HG03139 (cell line): ENCODE results near the gene CCSER2.
"Not testable (repeated sequence)": the region's sequence is repeated elsewhere in the genome, so short reads cannot be mapped to it uniquely, and the experiment has no call there.

Experiments
- ATAC-seq: cut with Tn5 transposase; IDR thresholded peaks from one replicate; pipeline ENCODE4 v1.9.1; 2021; ENCODE audit not compliant: unreplicated experiment

CCSER2 gene

DNA sequence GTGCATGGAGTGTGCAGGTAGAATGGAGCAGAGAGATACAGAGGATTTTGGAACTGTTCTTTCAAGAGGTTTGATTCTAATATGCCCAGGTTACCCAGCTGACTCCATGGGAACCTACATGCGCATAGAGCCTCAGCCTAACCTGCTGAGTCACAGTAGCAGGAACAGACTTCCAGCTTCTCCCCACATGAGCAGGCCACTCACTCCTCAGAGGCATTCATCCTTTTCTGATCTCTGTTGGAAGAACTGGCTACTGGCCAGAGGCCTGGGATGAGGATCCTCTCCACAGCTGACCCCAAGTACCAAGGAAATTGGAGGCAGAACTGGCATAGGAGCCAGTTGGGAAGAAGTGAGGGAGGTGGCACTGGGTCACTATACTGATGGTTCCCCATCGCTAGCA lies 17.9 kb upstream of the CCSER2 start:
- ATAC-seq, result no peak

DNA sequence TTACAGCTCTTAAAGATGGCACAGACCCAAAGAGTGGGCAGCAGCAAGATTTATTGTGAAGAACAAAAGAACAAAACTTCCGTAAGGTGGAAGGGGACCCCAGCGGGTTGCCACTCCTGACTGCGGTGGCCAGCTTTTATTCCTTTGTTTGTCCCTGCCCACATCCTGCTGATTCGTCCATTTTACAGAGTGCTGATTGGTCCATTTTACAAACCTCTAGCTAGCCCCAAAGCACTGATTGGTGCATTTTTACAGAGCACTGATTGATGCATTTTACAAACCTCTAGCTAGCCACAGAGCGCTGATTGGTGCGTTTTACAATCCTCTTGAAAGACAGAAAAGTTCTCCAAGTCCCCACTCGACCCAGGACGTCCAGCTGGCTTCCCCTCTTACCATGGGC lies 16.8 kb upstream of the CCSER2 start:
- ATAC-seq, result no peak

DNA sequence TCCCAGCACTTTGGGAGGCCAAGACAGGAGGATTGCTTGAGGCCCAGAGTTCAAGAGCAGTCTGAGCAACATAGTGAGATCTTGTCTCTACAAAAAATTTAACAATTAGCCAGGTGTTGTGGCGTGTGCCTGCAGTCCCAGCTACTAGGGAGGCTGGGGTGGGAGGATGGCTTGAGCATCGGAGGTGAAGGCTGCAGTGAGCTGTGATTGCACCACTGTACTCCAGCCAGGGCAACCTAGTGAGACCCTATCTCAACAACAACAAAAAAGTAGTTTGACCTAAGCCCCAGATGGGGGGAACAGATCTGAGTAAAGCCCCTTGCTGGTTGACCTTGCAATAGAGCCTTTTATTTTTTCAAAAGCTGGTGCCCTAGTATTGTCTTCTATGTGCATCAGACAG lies 15.6 kb upstream of the CCSER2 start:
- no peak for ATAC-seq

DNA sequence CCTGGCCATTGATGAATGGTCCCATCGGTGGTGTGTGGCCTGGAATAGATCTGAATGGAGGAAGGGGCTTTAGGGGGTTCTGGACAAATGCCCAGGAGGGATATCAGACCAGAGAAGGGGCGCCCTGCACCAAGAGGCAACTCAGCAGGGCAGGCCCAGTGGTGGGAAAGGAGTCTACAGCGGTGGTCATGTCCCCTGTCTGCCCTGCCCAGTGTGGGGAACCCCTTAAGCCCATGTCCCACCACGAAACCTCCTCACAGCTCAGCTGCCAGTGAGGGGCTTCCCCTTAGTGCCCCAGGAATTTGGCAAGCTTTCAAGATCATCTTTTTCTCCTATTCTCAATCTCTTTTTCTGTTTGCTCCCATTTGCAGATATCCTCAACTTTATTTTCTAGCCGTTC lies 14.1 kb upstream of the CCSER2 start:
- ATAC-seq, result no peak

DNA sequence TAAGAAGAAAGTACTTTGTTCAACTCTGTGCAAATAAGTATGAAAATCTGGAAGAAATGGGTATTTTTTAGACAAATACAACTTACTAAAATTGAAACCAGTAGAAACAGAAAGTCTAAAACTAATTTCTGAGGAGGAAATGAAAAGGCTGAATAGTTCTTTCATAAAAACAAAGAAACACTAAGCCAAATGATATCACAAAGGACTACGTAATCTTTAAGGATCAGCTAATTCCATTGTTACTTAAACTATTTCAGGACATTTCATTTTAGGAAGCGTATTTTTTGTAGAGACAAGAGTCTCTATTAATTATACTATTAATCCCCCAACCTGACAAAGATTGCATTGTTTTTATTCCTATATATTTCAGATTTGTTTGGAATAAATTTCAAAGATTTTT lies 11.2 kb upstream of the CCSER2 start:
- no peak for ATAC-seq

DNA sequence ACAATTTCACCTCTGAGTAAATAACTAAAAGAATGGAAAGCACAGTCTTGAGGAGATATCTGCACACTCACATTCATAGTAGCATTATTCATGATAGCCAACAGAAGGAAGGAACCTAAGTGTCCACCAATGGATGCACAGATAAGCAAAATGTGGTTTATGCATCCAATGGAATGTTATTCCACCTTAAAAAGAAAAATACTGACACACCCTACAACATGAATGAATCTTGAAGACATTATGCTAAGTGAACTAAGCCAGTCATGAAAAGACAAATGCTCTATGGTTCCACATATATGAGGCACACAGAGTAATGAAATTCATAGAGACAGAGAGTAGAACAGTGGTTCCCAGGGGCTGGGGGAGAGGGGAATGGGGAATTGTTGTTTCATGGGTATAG lies 6.5 kb upstream of the CCSER2 start:
- no peak for ATAC-seq

DNA sequence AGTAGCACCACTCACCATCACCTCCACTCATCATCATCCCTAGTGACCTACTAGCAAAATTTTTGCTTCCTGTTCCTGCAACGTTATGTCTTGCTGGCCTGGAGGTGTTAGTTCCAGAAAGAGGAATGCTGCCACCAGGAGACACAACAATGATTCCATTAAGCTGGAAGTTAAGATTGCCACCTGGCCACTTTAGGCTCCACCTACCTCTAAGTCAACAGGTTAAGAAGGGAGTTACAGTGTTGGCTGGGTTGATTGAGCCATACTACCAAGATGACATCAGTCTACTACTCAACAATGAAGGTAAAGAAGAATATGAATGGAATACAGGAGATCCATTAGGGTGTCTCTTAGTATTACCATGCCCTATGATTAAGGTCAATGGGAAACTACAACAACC lies 4.8 kb upstream of the CCSER2 start:
- ATAC-seq, result not testable (repeated sequence)

DNA sequence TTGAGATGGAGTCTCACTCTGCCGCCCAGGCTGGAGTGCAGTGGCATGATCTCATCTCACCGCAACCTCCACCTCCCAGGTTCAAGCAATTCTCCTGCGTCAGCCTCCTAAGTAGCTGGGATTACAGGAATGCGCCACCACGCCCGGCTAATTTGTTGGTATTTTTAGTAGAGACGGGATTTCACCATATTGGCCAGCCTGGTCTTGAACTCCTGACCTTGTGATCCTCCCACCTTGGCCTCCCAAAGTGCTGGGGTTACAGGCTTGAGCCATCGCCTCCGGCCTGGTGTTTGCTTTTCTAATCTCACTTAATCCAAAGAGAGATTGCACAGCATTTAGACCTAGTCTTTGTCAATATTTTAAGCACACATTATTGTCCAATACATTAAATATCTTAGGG lies 1.4 kb upstream of the CCSER2 start:
- not testable (repeated sequence) for ATAC-seq

DNA sequence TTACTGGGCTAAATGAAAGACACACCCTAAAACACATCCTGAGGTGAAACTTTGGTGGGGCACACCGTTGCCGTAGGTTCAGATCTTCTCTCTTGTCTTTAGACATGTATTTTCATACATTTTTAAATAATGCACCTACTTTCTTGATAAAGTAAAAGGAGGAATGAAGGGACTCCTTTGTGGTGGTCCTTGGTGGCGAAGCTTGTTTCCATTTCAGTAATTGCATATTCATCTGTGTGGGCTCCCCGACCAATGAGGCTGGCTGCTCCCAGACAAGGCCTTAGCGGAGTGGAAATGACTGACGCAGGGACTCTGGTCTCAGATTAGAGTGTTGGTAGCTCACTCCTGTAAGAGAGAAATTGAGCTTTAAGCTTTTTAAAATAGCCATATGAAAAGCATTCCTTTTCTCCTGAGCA lies 815 bp downstream of the CCSER2 start:
- ATAC-seq, result no peak

DNA sequence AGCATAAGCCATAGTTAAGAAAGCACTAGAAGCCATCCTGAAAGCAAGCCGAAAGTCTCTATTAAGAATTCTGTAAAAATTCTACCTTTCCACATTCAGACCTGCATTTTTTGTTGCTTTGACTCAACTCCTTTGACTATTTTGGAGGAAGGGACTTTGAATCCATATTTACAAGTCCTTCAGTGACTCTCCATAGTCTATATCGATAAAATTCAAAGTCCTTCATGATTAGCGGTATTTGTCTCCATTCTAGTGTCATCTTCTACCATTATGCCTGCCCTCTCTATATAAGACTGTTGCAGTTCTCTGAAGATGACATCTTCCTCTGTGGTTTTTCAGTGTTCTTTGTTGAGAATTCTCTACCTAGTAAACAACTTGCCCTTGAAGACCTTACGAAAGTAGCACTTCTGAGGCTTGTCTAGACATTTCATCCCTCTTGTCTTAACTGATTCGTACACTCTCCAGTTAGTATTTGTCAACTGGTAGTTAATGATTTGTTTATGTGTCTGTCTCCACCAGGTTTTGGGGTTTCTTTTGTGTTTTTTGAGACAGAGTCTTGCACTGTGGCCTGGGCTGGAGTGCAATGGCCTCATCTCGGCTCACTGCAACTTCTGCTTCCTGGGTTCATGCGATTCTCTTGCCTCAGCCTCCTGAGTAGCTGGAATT lies 1.7 kb downstream of the CCSER2 start:
- ATAC-seq, result peak; percentile 63

DNA sequence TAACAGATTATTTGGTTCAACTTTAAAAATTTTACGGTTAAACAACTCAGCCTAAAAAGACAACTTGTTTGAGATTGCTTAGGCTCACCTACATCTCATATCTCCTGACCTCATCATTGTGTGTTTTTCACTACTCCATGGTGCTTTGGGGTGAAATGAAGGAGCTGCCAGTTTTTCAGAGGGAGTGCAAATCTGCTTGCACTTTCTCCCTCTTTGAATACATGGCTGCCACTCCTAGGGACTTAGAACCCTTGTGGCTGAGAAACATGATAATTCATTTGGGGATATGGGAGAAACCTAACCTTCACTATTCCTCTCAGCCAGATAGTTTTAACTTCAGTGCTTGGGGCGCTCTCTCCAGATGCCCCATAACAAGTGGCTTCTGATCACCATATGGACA lies 2.7 kb downstream of the CCSER2 start:
- ATAC-seq, result no peak

DNA sequence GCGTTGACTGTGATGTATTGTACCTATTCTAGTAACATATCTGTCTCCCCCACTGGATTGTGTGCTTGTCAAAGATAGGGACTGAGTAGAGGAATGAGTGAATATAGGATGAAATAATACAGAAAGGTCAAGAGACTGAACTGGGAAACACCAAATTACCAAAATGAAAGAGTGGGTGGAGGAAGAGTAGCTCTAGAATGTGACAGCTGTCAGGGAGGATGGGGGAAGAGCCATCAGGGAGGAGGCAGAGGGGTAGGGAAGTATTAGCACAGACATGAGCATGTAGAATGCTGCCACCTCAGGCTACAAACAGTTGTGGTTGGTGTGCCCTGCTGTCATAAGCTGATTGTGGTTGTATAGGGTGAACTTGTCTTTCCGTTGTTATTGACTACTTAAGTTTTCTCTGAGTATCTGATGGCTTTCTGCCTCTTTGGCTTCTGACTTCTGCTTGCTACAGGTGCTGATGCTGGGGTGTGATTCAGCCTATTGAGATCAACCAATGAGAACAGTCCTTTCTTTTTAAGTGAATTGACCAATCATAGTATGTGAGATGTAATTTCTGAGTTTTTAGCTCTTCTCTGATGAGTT lies 5.6 kb downstream of the CCSER2 start:
- peak; percentile 24 for ATAC-seq

DNA sequence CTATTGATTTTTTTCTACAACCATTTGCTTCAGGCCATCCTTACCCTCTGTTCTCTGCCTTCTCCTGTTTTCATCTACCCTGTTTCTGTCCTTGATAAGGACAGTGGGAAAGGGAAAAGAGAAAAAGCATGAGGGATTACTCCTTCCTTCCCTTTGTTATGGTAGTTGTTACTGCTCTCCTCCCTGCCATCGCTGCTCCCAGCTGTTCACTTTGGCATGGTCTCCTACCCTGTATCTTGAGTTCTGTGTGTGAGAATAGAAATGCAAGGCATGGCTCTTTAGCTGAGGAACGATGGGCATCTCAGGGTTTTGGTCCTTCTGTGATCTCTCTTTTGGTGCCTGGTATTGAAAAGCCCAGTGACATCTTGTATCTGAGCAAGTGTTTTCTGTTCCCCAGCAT lies 6.4 kb downstream of the CCSER2 start:
- ATAC-seq, result no peak

DNA sequence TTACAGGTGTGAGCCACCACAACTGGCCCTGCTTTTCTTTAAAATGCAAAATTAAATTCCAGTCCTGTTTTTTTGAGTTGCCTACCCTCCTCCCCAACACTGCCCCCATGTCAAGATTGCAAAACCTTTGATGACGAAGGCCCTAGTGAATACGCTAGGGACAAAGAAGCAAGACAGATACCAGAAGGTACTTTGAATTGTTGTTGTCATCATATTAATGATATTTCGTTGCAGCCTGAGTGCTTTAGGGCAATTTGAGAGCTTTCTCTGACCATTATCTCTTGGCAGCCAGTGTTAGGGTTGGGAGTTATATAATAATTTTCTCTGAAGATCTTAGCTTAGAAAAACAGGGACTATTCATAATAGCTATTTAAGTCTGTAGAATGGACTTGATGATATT lies 7.1 kb downstream of the CCSER2 start:
- ATAC-seq, result no peak

DNA sequence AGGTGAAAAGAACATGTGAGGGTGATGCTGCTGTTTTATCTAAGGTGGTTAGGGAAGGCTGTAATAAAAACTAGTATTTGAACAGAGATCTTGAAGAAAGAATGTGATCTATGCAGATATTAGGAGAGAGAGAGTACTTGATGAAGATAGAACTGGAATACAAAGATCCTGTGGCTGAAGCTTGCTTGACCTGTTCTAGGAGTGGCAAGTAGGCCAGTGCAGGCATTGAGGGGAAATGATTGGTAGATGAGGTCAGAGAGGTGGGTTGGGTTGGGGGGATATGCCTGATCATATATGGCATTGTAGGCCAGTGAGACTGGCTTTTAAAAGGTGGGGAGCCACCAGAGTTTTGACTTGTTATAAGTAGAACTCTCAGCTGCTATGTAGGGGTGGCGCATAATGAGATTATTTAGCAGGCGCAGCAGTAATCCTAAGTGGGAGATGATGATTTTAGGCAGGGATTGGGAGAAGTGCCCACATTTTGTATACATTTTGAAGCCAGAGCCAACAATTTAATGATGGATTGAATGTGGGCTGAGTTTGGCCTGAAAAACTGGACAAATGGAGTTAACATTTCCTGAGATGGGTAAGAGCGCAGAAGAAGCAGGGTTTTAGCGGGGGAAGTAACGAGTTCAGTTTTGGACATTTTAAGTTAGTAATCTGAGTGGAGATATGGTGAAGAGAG lies 8.2 kb downstream of the CCSER2 start:
- no peak for ATAC-seq

DNA sequence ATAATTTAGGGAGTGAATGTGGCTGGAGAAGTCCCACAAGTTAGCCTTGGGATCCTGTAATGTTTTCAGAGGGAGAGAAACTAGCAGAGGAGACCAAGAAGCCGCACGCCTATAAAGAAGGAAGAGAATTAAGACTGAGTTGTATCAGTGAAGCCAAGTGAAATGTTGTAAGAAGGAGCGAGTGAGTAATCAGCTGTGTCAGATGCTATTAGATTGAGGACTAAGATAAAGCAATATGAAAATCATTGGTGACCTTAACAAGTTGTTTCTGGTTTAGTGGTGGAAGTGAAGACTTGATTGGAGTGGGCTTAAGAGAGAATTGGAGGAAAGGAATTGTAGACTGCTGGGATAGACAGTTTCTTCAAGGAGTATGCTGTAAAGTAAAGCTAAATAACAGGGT lies 8.8 kb downstream of the CCSER2 start:
- no peak for ATAC-seq

DNA sequence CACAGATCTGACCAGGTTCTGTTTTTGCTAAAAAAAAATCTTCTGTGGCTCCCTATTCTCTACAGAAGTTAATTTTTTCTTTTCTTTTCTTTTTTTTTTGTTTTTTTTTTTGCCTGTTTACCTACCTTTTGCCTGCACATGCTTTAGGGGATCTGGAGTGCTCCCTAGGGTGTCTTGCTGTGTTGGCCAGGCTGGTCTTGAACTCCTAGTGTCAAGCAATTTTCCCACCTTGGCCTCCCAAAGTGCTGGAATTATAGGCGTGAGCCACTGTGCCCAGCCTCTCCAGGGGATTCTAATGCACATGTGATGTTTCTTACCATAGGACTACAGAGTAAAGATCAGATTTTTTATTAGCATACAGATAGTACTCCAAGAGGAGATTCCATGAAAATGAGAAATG lies 10.6 kb downstream of the CCSER2 start:
- ATAC-seq, result no peak

DNA sequence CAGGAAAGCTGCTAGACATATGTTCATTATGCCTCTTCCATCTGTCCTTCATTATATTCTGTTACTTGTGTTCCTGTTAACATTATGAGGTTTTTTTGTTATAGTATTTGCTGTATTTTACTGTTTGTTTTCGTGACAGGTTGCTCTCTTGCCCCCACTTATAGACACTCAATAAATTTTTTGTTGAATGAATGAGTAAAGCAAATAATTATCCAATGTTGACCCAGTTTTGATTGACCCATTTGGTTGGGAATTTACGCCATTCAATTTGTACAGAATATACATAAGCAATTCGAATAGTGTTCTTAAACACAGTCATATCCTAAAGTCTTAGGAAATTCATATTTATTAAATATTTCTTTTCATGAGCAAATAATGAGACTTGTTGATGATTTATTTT lies 11.8 kb downstream of the CCSER2 start:
- no peak for ATAC-seq

DNA sequence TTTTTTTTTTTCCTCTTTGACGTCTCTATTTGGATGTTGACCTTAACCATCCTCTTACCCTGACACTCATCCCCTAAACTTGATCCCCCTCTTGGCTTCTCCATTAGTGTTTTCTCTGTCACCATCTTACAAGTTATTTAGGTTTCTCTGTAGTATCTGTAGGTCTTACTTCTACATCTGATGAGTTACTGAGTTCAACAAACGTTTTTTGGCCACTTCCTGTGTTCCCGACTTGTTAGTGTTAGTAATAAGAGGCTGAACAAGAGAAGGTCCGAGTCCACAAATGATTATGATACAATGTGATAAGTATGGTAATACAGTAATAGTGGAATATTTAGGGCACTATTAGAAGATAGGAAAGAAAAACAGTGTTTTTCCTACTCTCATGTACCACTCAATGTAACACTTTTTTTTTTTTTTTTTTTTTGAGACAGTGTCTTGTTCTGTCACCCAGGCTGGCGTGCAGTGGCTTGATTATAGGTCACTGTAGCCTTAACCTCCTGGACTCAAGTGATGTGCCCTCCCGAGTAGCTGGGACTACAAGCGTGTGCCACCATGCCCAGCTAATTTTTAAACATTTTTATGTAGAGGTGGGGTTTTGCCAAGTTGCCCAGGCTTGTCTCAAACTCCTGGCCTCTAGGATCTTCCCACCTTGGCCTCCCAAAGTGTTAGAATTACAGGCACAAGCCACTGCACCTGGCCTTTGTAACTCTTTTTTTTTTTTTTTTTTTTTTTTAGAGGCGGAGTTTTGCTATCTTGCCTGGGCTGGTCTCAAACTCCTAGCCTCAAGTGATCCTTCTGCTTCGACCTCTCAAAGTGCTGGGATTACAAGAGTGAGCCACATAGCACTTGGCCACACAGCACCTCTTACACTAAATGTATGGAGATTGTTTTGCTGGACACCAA lies 12.5 kb downstream of the CCSER2 start:
- no peak for ATAC-seq

DNA sequence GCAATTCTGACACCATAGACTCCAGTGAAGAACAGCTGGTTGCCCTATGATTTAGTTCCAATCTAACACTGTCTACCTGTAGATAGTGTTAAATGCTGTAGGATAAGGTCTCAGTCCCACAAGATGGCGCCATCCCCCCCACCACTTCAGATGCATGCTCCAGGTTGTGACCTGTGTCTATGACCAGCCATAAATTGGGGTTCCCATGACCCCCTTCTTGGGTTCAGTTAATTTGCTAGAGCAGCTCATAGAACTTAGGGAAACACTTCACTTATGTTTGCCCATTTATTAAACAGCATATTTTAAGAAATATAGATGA lies 13.1 kb downstream of the CCSER2 start:
- no peak for ATAC-seq

DNA sequence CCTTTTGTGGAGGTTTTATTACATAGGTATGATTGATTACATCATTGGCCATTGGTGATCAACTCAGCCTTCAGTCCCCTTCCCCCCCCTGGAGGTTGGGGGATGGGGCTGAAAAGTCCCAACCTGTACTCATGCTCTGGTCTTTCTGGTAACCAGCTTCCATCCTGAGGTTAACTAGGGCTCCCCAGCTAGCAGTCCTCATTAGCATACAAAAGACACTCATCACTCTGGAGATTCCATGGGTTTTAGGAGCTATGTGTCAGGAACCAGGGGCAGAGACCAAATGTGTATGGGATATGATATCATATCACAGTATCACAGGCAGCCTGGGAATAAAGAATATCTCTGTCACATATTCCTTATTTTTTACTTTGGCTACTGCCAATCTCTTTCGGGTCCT lies 13.6 kb downstream of the CCSER2 start:
- ATAC-seq, result no peak

DNA sequence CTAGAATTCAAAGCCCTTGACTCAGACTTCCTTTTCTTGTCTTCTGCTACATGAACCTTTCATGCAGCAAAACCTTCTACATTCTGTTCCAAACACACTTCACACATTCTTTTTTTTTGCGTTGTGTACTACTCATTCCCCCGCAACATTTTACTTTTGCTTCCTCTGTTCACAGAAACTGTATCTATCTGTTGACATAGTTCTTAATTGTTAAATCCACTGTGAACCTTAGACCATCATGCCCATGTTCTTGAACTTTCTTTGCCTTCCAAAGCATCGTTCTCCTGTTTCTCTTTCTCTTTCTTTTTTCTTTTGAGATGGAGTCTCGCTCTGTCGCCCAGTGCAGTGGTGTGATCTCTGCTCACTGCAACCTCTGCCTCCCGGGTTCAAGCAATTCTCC lies 14.2 kb downstream of the CCSER2 start:
- ATAC-seq, result no peak
